Osteoblast (primary cell): ENCODE data around the gene ACTRT2. TPM values are rescaled to one million over a fixed set of nuclear protein-coding genes. Genes with fewer than 3 reads are reported as not detected.
A peak's percentile ranks its signal among the peaks of the same experiment; 100 is the strongest.

Experiments used
- DNase-seq: peaks from one replicate; pipeline ENCODE4 v3.0.0; 2011; ENCODE audit warnings: low spot score, mixed read lengths; ENCODE audit not compliant: insufficient read length; ENCODE audit errors: missing footprints
- H2AFZ ChIP-seq: 2 replicates; pipeline ENCODE4 v1.6.0; 2011; ENCODE audit warnings: mild to moderate bottlenecking, low read length
- H3K27ac ChIP-seq: 2 replicates; pipeline ENCODE4 v1.5.1; 2011; ENCODE audit warnings: mild to moderate bottlenecking, low read depth, low read length, moderate library complexity
- H3K27me3 ChIP-seq: 2 replicates; pipeline ENCODE4 v1.6.0; 2012; ENCODE audit warnings: mild to moderate bottlenecking, control low read depth, inconsistent platforms, low read length, moderate library complexity; ENCODE audit not compliant: insufficient read depth
- H3K36me3 ChIP-seq: 2 replicates; pipeline ENCODE4 v1.5.1; 2011; ENCODE audit warnings: mild to moderate bottlenecking, low read length, control low read depth, moderate library complexity; ENCODE audit not compliant: insufficient read depth
- H3K4me1 ChIP-seq: 2 replicates; pipeline ENCODE4 v1.5.1; 2011; ENCODE audit warnings: mild to moderate bottlenecking, low read length, control low read depth, moderate library complexity; ENCODE audit not compliant: insufficient read depth
- H3K4me2 ChIP-seq: 2 replicates; pipeline ENCODE4 v1.6.0; 2011; ENCODE audit warnings: mild to moderate bottlenecking, low read length; ENCODE audit not compliant: insufficient read depth
- H3K4me3 ChIP-seq: fragments of 200-600 bp; sonication (generic); 3 replicates; pipeline ENCODE4 v1.5.1; 2012; ENCODE audit warnings: mild to moderate bottlenecking, low read length, inconsistent platforms; ENCODE audit not compliant: insufficient read depth
- H3K79me2 ChIP-seq: 2 replicates; pipeline ENCODE4 v1.6.0; 2012; ENCODE audit warnings: mild to moderate bottlenecking, low read length, control low read depth, inconsistent platforms; ENCODE audit not compliant: insufficient read depth
- H3K9me3 ChIP-seq: 2 replicates; pipeline ENCODE4 v1.5.1; 2011; ENCODE audit warnings: low read depth, low read length, control low read depth
- H4K20me1 ChIP-seq: 2 replicates; pipeline ENCODE4 v1.6.0; 2012; ENCODE audit warnings: mild to moderate bottlenecking, low read length, control low read depth; ENCODE audit not compliant: insufficient read depth
- CTCF ChIP-seq: IDR thresholded peaks from 2 replicates; pipeline ENCODE4 v1.5.1; 2011; ENCODE audit warnings: mild to moderate bottlenecking, low read depth, low read length, moderate library complexity; ENCODE audit errors: extremely low read depth
- total RNA-seq: library from RNA; depleted of rRNA; stranded (reverse); fragments of >200 nt; gene quantifications from 2 replicates; pipeline ENCODE4 v1.2.3, GENCODE V29; 2012

ACTRT2 gene
- total RNA-seq, 1 donor = not detected

GRCh38 chr1:2986549-2987305 is 34.5 kb upstream of the ACTRT2 start:
- Histone ChIP-seq H3K9me3 (no peaks in the 10 kb centered on the region), H3K27ac (no peak overlapping the region), H3K27me3 (peaks cover 5% of the 10 kb centered on the region), H3K4me1 (no peaks in the 10 kb centered on the region), H3K79me2 (no peaks in the 10 kb centered on the region), H2AFZ (no peak overlapping the region), H3K4me3 (no peak overlapping the region), H4K20me1 (no peaks in the 10 kb centered on the region), H3K4me2 (no peak overlapping the region), H3K36me3 (no peaks in the 10 kb centered on the region)
- no peak for TF ChIP-seq CTCF
- peak; percentile 79 for DNase-seq

DNA sequence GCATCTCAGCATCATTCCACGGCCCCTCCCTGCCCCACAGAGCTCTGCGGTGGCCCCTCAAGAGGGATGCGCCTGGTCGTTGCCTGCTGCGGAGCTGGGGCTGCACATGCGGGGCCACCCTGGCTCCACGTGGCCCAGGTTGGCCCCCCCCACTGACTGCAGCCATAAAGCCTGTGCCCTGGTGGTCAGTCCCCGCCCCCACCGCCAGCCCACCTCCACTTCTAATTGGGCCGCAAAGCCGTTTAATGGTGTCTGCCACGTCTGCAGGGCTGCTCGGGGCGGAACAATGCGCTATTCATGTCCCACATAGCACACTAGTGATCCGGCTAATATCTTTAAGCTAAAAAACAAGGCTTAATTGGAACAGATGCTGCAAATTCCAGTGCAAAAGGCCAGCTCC is 33.5 kb upstream of the ACTRT2 start:
- Histone ChIP-seq H3K4me1 (no peaks in the 10 kb centered on the region), H3K27me3 (no peaks in the 10 kb centered on the region), H3K4me2 (no peak overlapping the region), H3K79me2 (no peaks in the 10 kb centered on the region), H3K27ac (no peak overlapping the region), H2AFZ (no peak overlapping the region), H3K9me3 (no peaks in the 10 kb centered on the region), H3K4me3 (no peak overlapping the region), H4K20me1 (no peaks in the 10 kb centered on the region), H3K36me3 (no peaks in the 10 kb centered on the region)
- DNase-seq = no peak
- no peak for TF ChIP-seq CTCF

- H3K4me1 ChIP-seq = no peaks in the 10 kb centered on the region
- TF ChIP-seq CTCF = no peak
- H3K4me3 ChIP-seq = no peak overlapping the region
- no peak overlapping the region for H2AFZ ChIP-seq
- no peaks in the 10 kb centered on the region for H3K79me2 ChIP-seq
- H3K9me3 ChIP-seq = no peaks in the 10 kb centered on the region
- peak; percentile 83 for DNase-seq
- H4K20me1 ChIP-seq = no peaks in the 10 kb centered on the region
- no peaks in the 10 kb centered on the region for H3K36me3 ChIP-seq
- no peak overlapping the region for H3K4me2 ChIP-seq
- H3K27me3 ChIP-seq = no peaks in the 10 kb centered on the region
- no peak overlapping the region for H3K27ac ChIP-seq
These were observed 33.0 kb upstream of the ACTRT2 start for GRCh38 chr1:2988256-2988655.

GRCh38 chr1:2989185-2989584 is 32.1 kb upstream of the ACTRT2 start:
- Histone ChIP-seq H3K9me3 (no peaks in the 10 kb centered on the region), H4K20me1 (no peaks in the 10 kb centered on the region), H3K4me3 (no peak overlapping the region)

More at GRCh38 chr1:2989185-2989584, 32.1 kb upstream of the ACTRT2 start:
- Histone ChIP-seq H3K4me1 (no peaks in the 10 kb centered on the region), H3K27me3 (no peaks in the 10 kb centered on the region), H3K79me2 (no peaks in the 10 kb centered on the region), H2AFZ (no peak overlapping the region), H3K4me2 (no peak overlapping the region), H3K27ac (no peak overlapping the region), H3K36me3 (no peaks in the 10 kb centered on the region)
- no peak for TF ChIP-seq CTCF
- peak; percentile 8 for DNase-seq
